ENCODE measurements around the gene DDI2. TPM values are rescaled to one million over a fixed set of nuclear protein-coding genes. Genes with fewer than 3 reads are reported as not detected.
A peak's percentile ranks its signal among the peaks of the same experiment; 100 is the strongest.

The DDI2 gene
- total and polyA plus RNA-seq, 9 of the 15 experiments (the other 6 are each of a cell fraction or from before 2014, with no cell fraction given) = 6.5 to 48.4 (median 21.2) TPM

GRCh38 chr1:15708486-15709137 is 91.4 kb downstream of the DDI2 start:
- intact Hi-C loops (cut with micrococcal nuclease) (no loop called here), in situ Hi-C loops (cut with MboI) (no loop called here)
- no peak overlapping the region for H3K4me2 ChIP-seq (ENCODE audit: insufficient read depth, low read length)
- ChIA-PET POLR2A (interaction anchor here (0.8 to 1.3 kb wide), 2 partner anchors 12 to 16 kb away, joined by 3 to 4 read pairs; no protein-coding TSS in a partner anchor), CTCF (ENCODE audit: low intra/inter-chr PET ratio) (no interaction called here)
- no peaks in the 10 kb centered on the region for H4K20me1 ChIP-seq (replicated peaks; ENCODE audit: control insufficient read depth, insufficient read depth, low read length)
- no peak for DNase-seq (ENCODE audit: extremely low read depth in 1 of 4, low spot score in 3 of 4)
- peaks cover 0 to 5% of the 10 kb centered on the region in 2 experiments; a peak in 2 of 5 replicates for H3K4me1 ChIP-seq (replicated peaks in 1 of 2; ENCODE audit: control insufficient read depth in 2 of 2, insufficient read depth in 2 of 2, low read length in 2 of 2)
- peak; percentile 44 for FAIRE-seq
- H3K79me2 ChIP-seq (ENCODE audit: control insufficient read depth, insufficient read depth, low read length) = peaks cover 44% of the 10 kb centered on the region
- H3K9me3 ChIP-seq (replicated peaks; ENCODE audit: control insufficient read depth, insufficient read depth, low read depth, low read length) = no peaks in the 10 kb centered on the region
- no peak overlapping the region for H3K27ac ChIP-seq (ENCODE audit: extremely low read depth, low read depth, low read length)
- no TSS peak for BruUV-seq (replicated peaks)
- 87% methylated on average over 15 of the region's 15 CpGs for WGBS (ENCODE audit: insufficient coverage, low coverage, missing lambda C conversion rate)
- no peaks in the 10 kb centered on the region for H3K27me3 ChIP-seq (ENCODE audit: control insufficient read depth in 2 of 2, insufficient read depth in 2 of 2, low read length in 2 of 2)
- H2AFZ ChIP-seq (ENCODE audit: low read depth, low read length) = no peak overlapping the region
- H3K4me3 ChIP-seq = no peak overlapping the region
- TF ChIP-seq ZNF121 (CRISPR knock-in tag; conservative IDR thresholded peaks at IDR 0.05) (peak; percentile 84), MEF2A (IDR thresholded peaks at IDR 0.05; ENCODE audit: control insufficient read depth, low read depth, low read length) (no peak)
- H3K36me3 ChIP-seq (ENCODE audit: control insufficient read depth, insufficient read depth, low read length) = peaks cover 20% of the 10 kb centered on the region; the same call in 2 of the 3 replicates
- no peak for ATAC-seq
- no peaks in the 10 kb centered on the region for H3K9me1 ChIP-seq (ENCODE audit: control insufficient read depth, insufficient read depth, low read length)
- no peak overlapping the region for H3K9ac ChIP-seq (ENCODE audit: insufficient read depth in 1 of 2, low read depth in 2 of 2, low read length in 2 of 2)

GRCh38 chr1:15709226-15709625 is 92.0 kb downstream of the DDI2 start:
- ChIA-PET POLR2A (interaction anchor here (0.7 to 1.3 kb wide), 2 partner anchors 9 to 16 kb away, joined by 3 to 4 read pairs; no protein-coding TSS in a partner anchor), CTCF (ENCODE audit: low intra/inter-chr PET ratio) (no interaction called here)
- H2AFZ ChIP-seq (ENCODE audit: low read depth, low read length) = no peak overlapping the region
- H3K4me2 ChIP-seq (ENCODE audit: insufficient read depth, low read length) = no peak overlapping the region
- no peaks in the 10 kb centered on the region for H3K9me1 ChIP-seq (ENCODE audit: control insufficient read depth, insufficient read depth, low read length)
- no peaks in the 10 kb centered on the region for H3K27me3 ChIP-seq (ENCODE audit: control insufficient read depth in 2 of 2, insufficient read depth in 2 of 2, low read length in 2 of 2)
- ATAC-seq (no peak), FAIRE-seq (no peak), DNase-seq (ENCODE audit: extremely low read depth in 1 of 4, low spot score in 3 of 4) (no peak)
- no peak overlapping the region for H3K9ac ChIP-seq (ENCODE audit: insufficient read depth in 1 of 2, low read depth in 2 of 2, low read length in 2 of 2)
- 82% methylated on average over 4 of the region's 4 CpGs for WGBS (ENCODE audit: insufficient coverage, low coverage, missing lambda C conversion rate)
- BruUV-seq (replicated peaks) = no TSS peak
- intact Hi-C loops (cut with micrococcal nuclease) (no loop called here), in situ Hi-C loops (cut with MboI) (no loop called here)
- peaks cover 0 to 5% of the 10 kb centered on the region in 2 experiments; a peak in 1 of 5 replicates for H3K4me1 ChIP-seq (replicated peaks in 1 of 2; ENCODE audit: control insufficient read depth in 2 of 2, insufficient read depth in 2 of 2, low read length in 2 of 2)
- peaks cover 40% of the 10 kb centered on the region for H3K79me2 ChIP-seq (ENCODE audit: control insufficient read depth, insufficient read depth, low read length)
- H3K9me3 ChIP-seq (replicated peaks; ENCODE audit: control insufficient read depth, insufficient read depth, low read depth, low read length) = no peaks in the 10 kb centered on the region
- no peak overlapping the region for H3K4me3 ChIP-seq
- H3K36me3 ChIP-seq (ENCODE audit: control insufficient read depth, insufficient read depth, low read length) = peaks cover 20% of the 10 kb centered on the region; the same call in 2 of the 3 replicates
- H3K27ac ChIP-seq (ENCODE audit: extremely low read depth, low read depth, low read length) = no peak overlapping the region
- H4K20me1 ChIP-seq (replicated peaks; ENCODE audit: control insufficient read depth, insufficient read depth, low read length) = no peaks in the 10 kb centered on the region
- TF ChIP-seq ESRRB (CRISPR knock-in tag; IDR thresholded peaks at IDR 0.05; ENCODE audit: borderline replicate concordance) = no peak
- no peak for TF ChIP-seq AFF1 (IDR thresholded peaks at IDR 0.05; ENCODE audit: low read depth in 1 of 2, partially characterized antibody in 2 of 2)
- TF ChIP-seq SIRT6 (IDR thresholded peaks at IDR 0.05; ENCODE audit: low read depth, low read length) = no peak
- no peak for TF ChIP-seq SUPT5H (IDR thresholded peaks at IDR 0.05)
- no peak for TF ChIP-seq MXI1 (IDR thresholded peaks at IDR 0.05; ENCODE audit: low read depth, low read length)
